Esophagus muscularis mucosa (tissue), 3 donors: ENCODE data around the gene CCT6A.

Experiments used
- CTCF ChIP-seq, 3 experiments: fragments of 200-600 bp in 2 of 3; fragments of 450-650 bp in 1 of 3; sonication (generic) in 2 of 3; IDR thresholded peaks; one replicate each; pipeline ENCODE4 v1.5.1; 2017 to 2019; ENCODE audit warnings: antibody characterized with exemption in 3 of 3, mild to moderate bottlenecking in 2 of 3, moderate library complexity in 1 of 3
- POLR2A ChIP-seq: fragments of 450-650 bp; IDR thresholded peaks from one replicate; pipeline ENCODE4 v1.6.1; 2017; ENCODE audit warnings: antibody characterized with exemption, moderate library complexity, mild to moderate bottlenecking, low read depth

- TF ChIP-seq CTCF (IDR thresholded peaks at IDR 0.05) = no peak
- no peak for TF ChIP-seq POLR2A
Observed at GRCh38 chr7:56023500-56023899, 28.1 kb upstream of the CCT6A start.
